Keratinocyte (primary cell): ENCODE results near the gene ERBB3. TPM values are rescaled to one million over a fixed set of nuclear protein-coding genes. Genes with fewer than 3 reads are reported as not detected.

Experiments used
- DNase-seq: peaks from one replicate; pipeline ENCODE4 v3.0.0-alpha.2; 2011; ENCODE audit warnings: low read depth, missing footprints, low spot score
- FAIRE-seq: peaks from 2 replicates; lab custom pipeline; 2011; peaks lifted over from hg19 to GRCh38; lab: Jason Lieb, UNC
- H2AFZ ChIP-seq: 2 replicates; pipeline ENCODE4 v1.6.0; 2012; ENCODE audit warnings: low read length, control low read depth, inconsistent platforms; ENCODE audit not compliant: control insufficient read depth
- H3K27ac ChIP-seq: 2 replicates; pipeline ENCODE4 v1.5.1; 2011; ENCODE audit warnings: low read length; ENCODE audit not compliant: control insufficient read depth, insufficient read depth
- H3K27me3 ChIP-seq: 3 replicates; pipeline ENCODE4 v1.6.0; 2011; ENCODE audit warnings: low read length; ENCODE audit not compliant: control insufficient read depth, insufficient read depth; ENCODE audit errors: extremely low read depth
- H3K36me3 ChIP-seq, 2 experiments: 2 replicates in 1 of 2; 3 replicates in 1 of 2; pipeline ENCODE4 v1.5.1; 2011; ENCODE audit warnings: low read length in 2 of 2, mild to moderate bottlenecking in 1 of 2; ENCODE audit not compliant: control insufficient read depth in 2 of 2, insufficient read depth in 2 of 2; ENCODE audit errors: extremely low read depth in 1 of 2
- H3K4me1 ChIP-seq: 3 replicates; pipeline ENCODE4 v1.5.1; 2011; ENCODE audit warnings: low read length; ENCODE audit not compliant: control insufficient read depth, insufficient read depth; ENCODE audit errors: extremely low read depth
- H3K4me2 ChIP-seq: 3 replicates; pipeline ENCODE4 v1.6.0; 2011; ENCODE audit warnings: low read depth, low read length; ENCODE audit not compliant: control insufficient read depth, insufficient read depth; ENCODE audit errors: extremely low read depth
- H3K4me3 ChIP-seq, 3 experiments: fragments of 200-600 bp in 1 of 3; sonication (generic) in 1 of 3; 2 replicates in 2 of 3; 3 replicates in 1 of 3; pipeline ENCODE4 v1.5.1; 2011 to 2016; ENCODE audit warnings: low read length in 3 of 3, mild to moderate bottlenecking in 3 of 3, control low read depth in 2 of 3, inconsistent platforms in 1 of 3, low read depth in 1 of 3, mixed read lengths in 1 of 3, mixed run types in 1 of 3, moderate library complexity in 1 of 3; ENCODE audit not compliant: control insufficient read depth in 2 of 3, insufficient read depth in 2 of 3; ENCODE audit errors: extremely low read depth in 1 of 3
- H3K79me2 ChIP-seq: 2 replicates; pipeline ENCODE4 v1.6.0; 2012; ENCODE audit warnings: low read length; ENCODE audit not compliant: control insufficient read depth, insufficient read depth
- H3K9ac ChIP-seq: 3 replicates; pipeline ENCODE4 v1.6.0; 2011; ENCODE audit warnings: low read length; ENCODE audit not compliant: control insufficient read depth, insufficient read depth; ENCODE audit errors: extremely low read depth
- H3K9me1 ChIP-seq: 3 replicates; pipeline ENCODE4 v1.6.0; 2011; ENCODE audit warnings: low read length; ENCODE audit not compliant: control insufficient read depth, insufficient read depth; ENCODE audit errors: extremely low read depth
- H3K9me3 ChIP-seq: 2 replicates; pipeline ENCODE4 v1.5.1; 2012; ENCODE audit warnings: low read depth, low read length; ENCODE audit not compliant: control insufficient read depth
- H4K20me1 ChIP-seq: 3 replicates; pipeline ENCODE4 v1.6.0; 2011; ENCODE audit warnings: low read length; ENCODE audit not compliant: control insufficient read depth, insufficient read depth; ENCODE audit errors: extremely low read depth
- CTCF ChIP-seq, 3 experiments: IDR thresholded peaks in 1 of 3; conservative IDR thresholded peaks in 1 of 3; optimal IDR thresholded peaks in 1 of 3; 2 replicates in 2 of 3; 3 replicates in 1 of 3; pipeline versions ENCODE3 to v1.5.1; 2011; ENCODE audit warnings: low read length in 3 of 3, mild to moderate bottlenecking in 3 of 3, moderate library complexity in 2 of 3, control low read depth in 1 of 3, inconsistent platforms in 1 of 3; ENCODE audit not compliant: insufficient read depth in 2 of 3; ENCODE audit errors: extremely low read depth in 1 of 3
- EZH2 ChIP-seq: IDR thresholded peaks from one replicate; pipeline ENCODE4 v1.6.1; 2012; ENCODE audit warnings: inconsistent platforms, mild to moderate bottlenecking, low read length, moderate library complexity
- dilution Hi-C: fragments of 300-500 bp; cut with MboI; formaldehyde crosslinking; loops from one replicate; pipeline ENCODE4 v1.7.0; 2020; ENCODE audit warnings: low sequenced_read_pairs; ENCODE audit not compliant: extremely low pct_ligation_motif_present
- polyA plus RNA-seq, 5 experiments: library from polyadenylated mRNA; depleted of rRNA in 3 of 5; stranded (reverse) in 3 of 5; stranded (forward) in 1 of 5; unstranded in 1 of 5; fragments of >200 nt; gene quantifications; 1 replicate in 1 of 5; 2 replicates in 3 of 5; 3 replicates in 1 of 5; pipeline versions ENCODE4 v1.2.1 to v1.2.3, GENCODE V29; 2011 to 2012; ENCODE audit warnings: missing spikeins in 2 of 5, low read depth in 1 of 5, low replicate concordance in 1 of 5

Gene ERBB3
- polyA plus RNA-seq, 1 donor (not counting 4 experiments of a cell fraction or from before 2014, with no cell fraction given): 16.4 TPM

GRCh38 chr12:56078931-56079722, 838 bp upstream of the ERBB3 start:
- H3K27ac ChIP-seq: peak overlapping the region; percentile 84
- peak overlapping the region; percentile 83 for H3K9ac ChIP-seq
- no peaks in the 10 kb centered on the region for H3K79me2 ChIP-seq
- no peaks in the 10 kb centered on the region for H4K20me1 ChIP-seq
- H3K9me3 ChIP-seq: no peaks in the 10 kb centered on the region
- dilution Hi-C loops: no loop called here
- peaks cover 0 to 4% of the 10 kb centered on the region in 2 experiments for H3K36me3 ChIP-seq
- H3K4me2 ChIP-seq: peak overlapping the region; percentile 93
- peak overlapping the region; percentile 72 to 79 (median 79) for H3K4me3 ChIP-seq
- no peaks in the 10 kb centered on the region for H3K9me1 ChIP-seq
- TF ChIP-seq EZH2 (no peak), CTCF (optimal IDR thresholded peaks at IDR 0.05 in 1 of 3, IDR thresholded peaks at IDR 0.05 in 1 of 3, conservative IDR thresholded peaks at IDR 0.05 in 1 of 3; ENCODE audit: extremely low read depth in 1 of 3, insufficient read depth in 2 of 3, low read length in 3 of 3) (peak; percentile 78 to 90 (median 79))
- H3K4me1 ChIP-seq: peaks cover 10% of the 10 kb centered on the region
- DNase-seq (no peak), FAIRE-seq (no peak)
- no peaks in the 10 kb centered on the region for H3K27me3 ChIP-seq
- peak overlapping the region; percentile 97 for H2AFZ ChIP-seq

- Histone ChIP-seq H3K4me1 (peaks cover 10% of the 10 kb centered on the region), H3K9ac (peak overlapping the region; percentile 83), H3K27ac (peak overlapping the region; percentile 84), H3K4me3 (peak overlapping the region; percentile 72 to 79 (median 79)), H2AFZ (peak overlapping the region; percentile 97), H3K9me3 (no peaks in the 10 kb centered on the region), H4K20me1 (no peaks in the 10 kb centered on the region), H3K9me1 (no peaks in the 10 kb centered on the region), H3K79me2 (no peaks in the 10 kb centered on the region), H3K4me2 (peak overlapping the region; percentile 93), H3K36me3 (peaks cover 0 to 8% of the 10 kb centered on the region in 2 experiments), H3K27me3 (no peaks in the 10 kb centered on the region)
- DNase-seq (peak; percentile 54), FAIRE-seq (no peak)
- dilution Hi-C loops: no loop called here
- TF ChIP-seq EZH2 (no peak), CTCF (optimal IDR thresholded peaks at IDR 0.05 in 1 of 3, IDR thresholded peaks at IDR 0.05 in 1 of 3, conservative IDR thresholded peaks at IDR 0.05 in 1 of 3; ENCODE audit: extremely low read depth in 1 of 3, insufficient read depth in 2 of 3, low read length in 3 of 3) (no peak)
Measured at GRCh38 chr12:56080556-56081138, 682 bp downstream of the ERBB3 start.
